ENCODE data around the gene POLR2E.
A peak's percentile ranks its signal among the peaks of the same experiment; 100 is the strongest.

The POLR2E gene

GRCh38 chr19:1061987-1062386 is 33.2 kb downstream of the POLR2E start:
- H3K4me3 ChIP-seq, result no peak overlapping the region
- peaks cover 0 to 6% (median 0%) of the 10 kb centered on the region in 11 experiments; a peak in 1 of 22 replicates for H4K20me1 ChIP-seq
- no peak overlapping the region for H3K27ac ChIP-seq
- H3K4me1 ChIP-seq, result peaks cover 42 to 65% (median 54%) of the 10 kb centered on the region in 10 experiments
- H3K9ac ChIP-seq, result no peak overlapping the region
- no peak for TF ChIP-seq Cebpa-rat (IDR thresholded peaks at IDR 0.05)
- peaks cover 0 to 12% (median 0%) of the 10 kb centered on the region in 11 experiments; a peak in 3 of 22 replicates for H3K36me3 ChIP-seq
- H3K4me2 ChIP-seq, result no peak overlapping the region
- H3K9me3 ChIP-seq (replicated peaks in 1 of 11), result 0 out of 22 replicates have a peak, but pooled peaks cover 0 to 5% (median 0%) of the 10 kb centered on the region in 11 experiments
- H3K27me3 ChIP-seq, result 0 out of 22 replicates have a peak, but pooled peaks cover 0 to 4% (median 0%) of the 10 kb centered on the region in 11 experiments

- TF ChIP-seq Cebpa-rat (IDR thresholded peaks at IDR 0.05), result no peak
- no peak overlapping the region for H3K9ac ChIP-seq
- no peak overlapping the region for H3K27ac ChIP-seq
- H3K9me3 ChIP-seq (replicated peaks in 1 of 11), result 0 out of 22 replicates have a peak, but pooled peaks cover 0 to 5% (median 0%) of the 10 kb centered on the region in 11 experiments
- H3K27me3 ChIP-seq, result 0 out of 22 replicates have a peak, but pooled peaks cover 0 to 4% (median 0%) of the 10 kb centered on the region in 11 experiments
- H3K4me1 ChIP-seq, result peaks cover 34 to 57% (median 44%) of the 10 kb centered on the region in 10 experiments
- no peak overlapping the region for H3K4me2 ChIP-seq
- peaks cover 0 to 11% (median 0%) of the 10 kb centered on the region in 11 experiments; a peak in 3 of 22 replicates for H4K20me1 ChIP-seq
- H3K36me3 ChIP-seq, result peaks cover 0 to 24% (median 0%) of the 10 kb centered on the region in 11 experiments; a peak in 3 of 22 replicates
- no peak overlapping the region for H3K4me3 ChIP-seq
Measured at GRCh38 chr19:1060689-1061088, 34.5 kb downstream of the POLR2E start.

- H3K4me3 ChIP-seq, result no peak overlapping the region
- peaks cover 0 to 45% (median 0%) of the 10 kb centered on the region in 11 experiments; a peak in 5 of 22 replicates for H3K36me3 ChIP-seq
Measured at GRCh38 chr19:1058112-1058511, 37.1 kb downstream of the POLR2E start.

GRCh38 chr19:1057176-1057855 is 37.9 kb downstream of the POLR2E start:
- peaks cover 0 to 45% (median 0%) of the 10 kb centered on the region in 11 experiments; a peak in 5 of 22 replicates for H3K36me3 ChIP-seq
- TF ChIP-seq Cebpa-rat (IDR thresholded peaks at IDR 0.05), result no peak
- H3K4me3 ChIP-seq, result no peak overlapping the region
- peak overlapping the region; percentile 0 to 73 (median 62); a peak in 18 of 22 replicates for H3K4me2 ChIP-seq
- no peaks in the 10 kb centered on the region for H3K27me3 ChIP-seq
- peaks cover 14 to 39% (median 23%) of the 10 kb centered on the region in 10 experiments for H3K4me1 ChIP-seq
- H3K9ac ChIP-seq, result peak overlapping the region in 2 of 11 experiments; percentile 21 to 30; a peak in 2 of 22 replicates
- H3K27ac ChIP-seq, result peak overlapping the region in 2 of 11 experiments; percentile 0 to 13; a peak in 2 of 22 replicates
- H4K20me1 ChIP-seq, result peaks cover 0 to 15% (median 0%) of the 10 kb centered on the region in 11 experiments; a peak in 4 of 22 replicates
- H3K9me3 ChIP-seq (replicated peaks in 1 of 11), result no peaks in the 10 kb centered on the region

More at GRCh38 chr19:1058112-1058511, 37.1 kb downstream of the POLR2E start:
- peak overlapping the region in 3 of 11 experiments; percentile 0 to 32 (median 13); a peak in 2 of 22 replicates for H3K27ac ChIP-seq
- 0 out of 22 replicates have a peak, but pooled peaks cover 0 to 2% (median 0%) of the 10 kb centered on the region in 11 experiments for H3K9me3 ChIP-seq (replicated peaks in 1 of 11)
- H3K4me2 ChIP-seq, result peak overlapping the region; percentile 0 to 73 (median 62); a peak in 19 of 22 replicates
- peaks cover 0 to 13% (median 0%) of the 10 kb centered on the region in 11 experiments; a peak in 4 of 22 replicates for H4K20me1 ChIP-seq
- peak overlapping the region in 1 of 11 experiments; percentile 30; a peak in 2 of 22 replicates for H3K9ac ChIP-seq
- no peaks in the 10 kb centered on the region for H3K27me3 ChIP-seq
- H3K4me1 ChIP-seq, result peaks cover 14 to 34% (median 23%) of the 10 kb centered on the region in 10 experiments
- TF ChIP-seq Cebpa-rat (IDR thresholded peaks at IDR 0.05), result no peak

GRCh38 chr19:1055886-1056620 is 39.1 kb downstream of the POLR2E start:
- H3K36me3 ChIP-seq, result peaks cover 0 to 52% (median 0%) of the 10 kb centered on the region in 11 experiments; a peak in 5 of 22 replicates
- no peak overlapping the region for H3K4me3 ChIP-seq
- no peaks in the 10 kb centered on the region for H3K27me3 ChIP-seq
- no peak overlapping the region for H3K9ac ChIP-seq
- no peak overlapping the region for H3K4me2 ChIP-seq
- H3K4me1 ChIP-seq, result peaks cover 14 to 34% (median 23%) of the 10 kb centered on the region in 10 experiments
- H3K9me3 ChIP-seq (replicated peaks in 1 of 11), result no peaks in the 10 kb centered on the region
- H3K27ac ChIP-seq, result no peak overlapping the region
- TF ChIP-seq Cebpa-rat (IDR thresholded peaks at IDR 0.05), result no peak
- H4K20me1 ChIP-seq, result peaks cover 0 to 15% (median 0%) of the 10 kb centered on the region in 11 experiments; a peak in 4 of 22 replicates

GRCh38 chr19:1055028-1055425 is 40.1 kb downstream of the POLR2E start:
- no peaks in the 10 kb centered on the region for H3K9me3 ChIP-seq (replicated peaks in 1 of 11)
- peaks cover 14 to 34% (median 23%) of the 10 kb centered on the region in 10 experiments for H3K4me1 ChIP-seq
- H3K4me2 ChIP-seq, result no peak overlapping the region
- peaks cover 0 to 56% (median 0%) of the 10 kb centered on the region in 11 experiments; a peak in 5 of 22 replicates for H3K36me3 ChIP-seq
- peaks cover 0 to 15% (median 0%) of the 10 kb centered on the region in 11 experiments; a peak in 4 of 22 replicates for H4K20me1 ChIP-seq
- H3K27ac ChIP-seq, result no peak overlapping the region
- H3K27me3 ChIP-seq, result no peaks in the 10 kb centered on the region
- H3K4me3 ChIP-seq, result no peak overlapping the region
- TF ChIP-seq Cebpa-rat (IDR thresholded peaks at IDR 0.05), result no peak
- no peak overlapping the region for H3K9ac ChIP-seq

- H3K27ac ChIP-seq, result no peak overlapping the region
- peaks cover 14 to 35% (median 23%) of the 10 kb centered on the region in 10 experiments for H3K4me1 ChIP-seq
- TF ChIP-seq Cebpa-rat (IDR thresholded peaks at IDR 0.05), result no peak
- H3K9ac ChIP-seq, result no peak overlapping the region
- peaks cover 0 to 56% (median 0%) of the 10 kb centered on the region in 11 experiments; a peak in 5 of 22 replicates for H3K36me3 ChIP-seq
- no peaks in the 10 kb centered on the region for H3K27me3 ChIP-seq
- H3K9me3 ChIP-seq (replicated peaks in 1 of 11), result no peaks in the 10 kb centered on the region
- H4K20me1 ChIP-seq, result peaks cover 0 to 15% (median 0%) of the 10 kb centered on the region in 11 experiments; a peak in 4 of 22 replicates
- no peak overlapping the region for H3K4me2 ChIP-seq
- H3K4me3 ChIP-seq, result no peak overlapping the region
Measured at GRCh38 chr19:1054102-1055027, 40.8 kb downstream of the POLR2E start.

All from BLaER1 treated with 17β-estradiol and CSF1 and Interleukin-3, amounts not matched to agents 10 nM and 100 nM (cell line).